K562 (cell line): ENCODE measurements around the gene TMEM184B.

Source experiments
- POLR2A ChIP-seq: fragments of 450-650 bp; conservative IDR thresholded peaks from 2 replicates; pipeline ENCODE4 v1.6.1; 2016
- POLR2AphosphoS2 ChIP-seq: IDR thresholded peaks from 2 replicates; pipeline ENCODE4 v1.6.1; 2012; ENCODE audit warnings: low read length, improper control_type of control experiment

GRCh38 chr22:38205261-38206128, 67.3 kb downstream of the TMEM184B start:
- TF ChIP-seq POLR2A (no peak), POLR2AphosphoS2 (no peak)
